Left hindlimb (tissue), 1 donor: Measurements from ENCODE around the gene RAB11FIP2.
A peak's percentile ranks its signal among the peaks of the same experiment; 100 is the strongest.

Experiments
- DNase-seq: peaks from one replicate; pipeline ENCODE4 v3.0.0-alpha.2; 2018

RAB11FIP2 gene

GRCh38 chr10:117980216-117980615 lies 66.5 kb downstream of the RAB11FIP2 start:
- DNase-seq = no peak

DNA sequence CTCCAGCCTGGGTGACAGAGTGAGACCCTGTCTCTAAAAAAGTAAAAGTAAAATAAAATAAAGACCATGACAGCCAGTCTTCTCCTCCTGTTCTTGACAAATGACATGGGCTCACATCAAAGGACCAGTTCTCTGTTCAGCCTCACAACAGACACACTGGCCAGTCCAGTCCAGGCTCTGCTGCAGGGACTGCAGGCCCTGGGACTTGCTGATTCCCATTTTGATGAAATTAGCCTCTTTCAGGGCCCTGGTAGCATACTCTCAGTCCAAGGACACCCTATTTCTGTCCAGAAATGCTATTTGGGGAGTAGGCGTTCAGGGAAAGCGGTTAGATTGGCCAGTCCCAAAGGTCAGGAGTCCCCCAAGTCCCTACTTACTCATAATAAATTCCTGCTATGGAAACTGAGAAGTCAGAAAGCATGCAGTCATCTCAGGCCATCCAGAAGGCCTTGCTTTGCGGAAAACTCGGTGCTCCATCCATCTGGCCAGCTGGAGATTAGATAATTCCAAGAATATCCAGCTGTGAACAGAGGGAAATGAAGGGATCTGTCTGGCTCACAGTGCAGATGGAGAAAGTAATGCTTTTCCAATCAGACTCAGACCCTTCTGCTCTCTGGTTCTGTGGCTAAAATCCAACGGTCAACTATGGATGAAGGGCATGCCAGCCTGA lies 74.4 kb downstream of the RAB11FIP2 start:
- peak; percentile 62 for DNase-seq

DNA sequence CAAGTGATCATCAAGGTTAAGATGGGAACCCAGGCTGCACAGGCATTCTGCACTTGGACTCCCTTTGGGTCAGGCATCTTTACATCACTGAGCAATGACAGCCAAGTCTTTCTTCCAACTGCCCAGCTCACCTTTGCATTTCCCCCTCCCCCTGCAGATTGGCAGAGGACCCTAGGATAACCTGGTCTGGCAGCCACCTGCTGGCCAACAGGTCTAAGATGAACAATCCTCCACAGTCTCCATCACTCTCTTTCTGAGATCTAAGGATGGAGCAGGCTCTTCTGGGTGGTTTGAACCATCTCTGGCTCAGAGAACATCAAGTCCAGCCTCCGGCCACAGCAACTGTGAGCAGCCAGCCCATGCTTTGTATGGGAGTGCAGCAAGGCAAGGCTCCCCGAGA lies 75.8 kb downstream of the RAB11FIP2 start:
- DNase-seq = no peak

- no peak for DNase-seq
Observed at GRCh38 chr10:117969592-117969991, 77.1 kb downstream of the RAB11FIP2 start.

DNA sequence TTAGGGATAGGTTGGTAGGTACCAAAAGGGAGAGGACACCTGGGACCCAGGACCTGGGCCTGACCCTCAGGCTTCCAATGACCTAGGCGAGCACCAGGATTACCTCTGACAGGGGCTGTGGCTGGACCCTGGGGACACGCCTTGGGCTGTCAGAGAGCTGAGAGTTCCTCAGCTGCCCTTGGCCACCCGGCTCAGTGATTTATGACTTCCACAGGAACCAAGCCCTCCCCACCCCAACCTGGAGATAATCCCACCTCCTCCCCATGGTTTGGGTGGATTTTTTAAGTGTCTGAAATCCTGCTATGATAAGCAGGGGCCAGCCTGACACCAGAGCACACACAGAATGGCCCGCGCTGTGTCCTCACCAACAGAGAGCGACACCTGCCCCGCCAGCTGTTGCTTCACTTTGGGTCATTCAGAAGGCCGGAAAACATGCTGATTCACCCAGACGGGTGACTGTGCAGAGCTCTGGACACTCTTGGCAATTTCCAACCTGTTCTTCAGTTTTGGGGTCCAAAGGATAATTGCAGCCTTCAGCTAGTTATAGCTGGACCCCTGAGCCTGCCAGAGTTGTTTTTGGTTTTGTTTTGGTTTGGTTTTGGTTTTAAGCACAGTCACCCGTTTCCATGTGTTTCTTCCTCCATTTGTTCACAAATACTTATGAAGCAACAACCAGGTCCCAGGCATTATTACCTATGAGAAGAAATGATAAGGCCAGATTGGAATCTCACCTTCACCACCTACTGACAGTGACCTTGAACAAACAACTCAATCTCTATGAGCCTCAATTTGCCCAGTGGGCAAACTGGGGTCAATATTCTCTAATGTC lies 78.2 kb downstream of the RAB11FIP2 start:
- DNase-seq = no peak

DNA sequence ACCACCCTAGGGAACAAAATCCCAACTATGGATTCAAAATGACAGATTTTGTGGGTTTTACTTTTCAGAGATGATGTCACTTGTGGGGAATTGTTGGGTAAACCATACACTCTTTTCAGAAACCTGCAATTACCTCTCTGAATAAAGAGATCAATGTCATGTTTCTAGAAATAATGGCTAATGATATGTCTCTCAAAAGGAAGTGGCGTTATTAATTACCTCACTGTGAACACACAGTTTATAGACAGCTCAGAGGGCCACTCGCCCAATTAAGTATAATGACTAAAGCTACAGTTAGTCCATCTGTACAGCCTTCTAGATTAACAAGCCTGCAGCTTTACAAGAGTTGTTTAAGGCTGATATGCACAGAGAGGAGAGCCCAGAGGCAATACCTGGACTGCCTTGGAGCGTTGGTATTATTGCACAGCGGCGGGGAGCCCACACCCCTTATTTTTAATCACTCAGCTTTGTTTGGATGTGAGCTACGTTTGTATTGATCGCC lies 79.5 kb downstream of the RAB11FIP2 start:
- DNase-seq = no peak

DNA sequence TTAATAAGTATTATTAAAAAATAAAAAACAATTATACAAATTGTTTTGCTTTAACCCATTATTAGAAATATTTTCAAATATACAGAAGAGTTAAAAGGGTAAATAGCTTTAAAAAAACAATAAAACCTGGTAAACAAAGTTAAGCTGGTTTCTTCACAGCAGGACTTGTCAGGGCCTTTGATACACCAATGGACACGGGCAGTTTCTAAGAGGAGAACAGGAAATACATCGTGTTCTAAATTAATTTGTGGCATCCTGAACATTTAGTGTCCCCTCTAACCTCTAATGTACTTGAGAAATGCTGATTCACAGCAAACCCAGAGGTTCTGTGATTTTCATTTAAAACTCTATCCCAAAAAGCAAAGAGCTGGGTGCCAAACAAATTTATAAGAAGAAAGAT lies 80.8 kb downstream of the RAB11FIP2 start:
- DNase-seq = no peak

GRCh38 chr10:117964536-117964935 lies 82.2 kb downstream of the RAB11FIP2 start:
- DNase-seq = no peak

GRCh38 chr10:117960345-117960935 lies 86.3 kb downstream of the RAB11FIP2 start:
- DNase-seq = no peak

- no peak for DNase-seq
Observed at GRCh38 chr10:117956972-117957371, 89.8 kb downstream of the RAB11FIP2 start.

DNA sequence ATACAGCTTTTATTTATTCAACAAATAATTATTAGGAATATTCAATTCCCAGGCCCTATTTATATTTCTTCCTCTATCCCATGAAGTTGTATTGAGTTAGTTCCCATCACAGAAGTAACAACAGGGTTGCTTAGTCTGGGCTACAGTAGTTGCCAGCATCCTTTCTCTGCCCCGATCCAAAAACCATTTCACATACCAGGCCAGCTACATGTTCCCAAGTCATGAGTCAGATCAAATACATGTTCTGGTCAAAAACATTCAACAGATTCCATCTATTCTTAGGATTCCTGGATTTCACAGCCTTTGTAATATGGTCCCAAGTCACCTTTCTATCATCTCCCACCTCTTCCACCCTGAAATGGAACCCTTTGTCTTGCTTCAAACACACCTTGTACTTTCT lies 91.6 kb downstream of the RAB11FIP2 start:
- DNase-seq = no peak
